Stimulated activated CD4-positive, alpha-beta T cell treated with anti-CD3 and anti-CD28 coated beads, Interleukin-12 subunit alpha, Interleukin-12 subunit beta, amount 100 ng/mL, for 4 hours (primary cell): ENCODE data around the gene STOM.
"Not testable (repeated sequence)": the region's sequence is repeated elsewhere in the genome, so short reads cannot be mapped to it uniquely, and the experiment has no call there.

Experiments used
- DNase-seq: peaks from one replicate; pipeline ENCODE4 v3.0.0-alpha.2; 2020

STOM gene

DNA sequence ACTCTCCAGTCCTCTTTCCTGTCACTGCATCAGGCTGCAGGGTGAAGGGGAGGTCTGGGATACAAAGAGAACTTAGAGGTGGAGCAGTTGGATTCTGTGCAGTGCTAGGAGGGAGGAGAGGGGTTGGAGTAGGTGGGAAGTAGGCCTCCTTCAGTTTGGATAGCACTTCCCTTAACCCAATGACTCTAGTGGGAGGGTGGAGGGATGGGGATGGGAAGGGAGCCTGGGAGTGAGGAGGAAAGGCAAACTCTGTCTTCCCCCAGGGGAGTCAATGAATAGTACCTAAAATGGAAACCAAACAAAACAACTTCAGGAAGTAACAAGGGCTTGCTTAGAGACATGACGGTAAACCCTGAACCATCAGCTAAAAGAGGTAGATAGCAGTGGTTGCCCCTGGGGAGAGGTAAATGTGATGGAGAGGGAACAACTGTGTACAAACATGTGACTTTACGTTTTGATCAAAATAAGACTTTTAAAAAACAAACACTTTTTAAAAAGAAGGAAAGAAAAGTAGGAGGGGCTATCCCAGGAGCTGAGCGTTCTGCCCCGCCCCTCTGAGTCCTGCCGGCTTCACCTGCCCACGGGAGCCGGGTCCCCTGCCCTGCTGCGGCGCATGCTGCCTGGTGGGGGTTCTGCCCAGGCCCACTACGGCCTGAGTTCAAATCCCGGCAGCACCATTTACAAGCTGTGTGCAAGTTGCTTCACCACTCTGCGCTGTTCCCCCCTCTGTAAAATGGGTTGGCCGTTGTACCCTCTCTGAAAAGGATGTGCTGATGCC, 71.2 kb downstream of the STOM start:
- no peak for DNase-seq

DNA sequence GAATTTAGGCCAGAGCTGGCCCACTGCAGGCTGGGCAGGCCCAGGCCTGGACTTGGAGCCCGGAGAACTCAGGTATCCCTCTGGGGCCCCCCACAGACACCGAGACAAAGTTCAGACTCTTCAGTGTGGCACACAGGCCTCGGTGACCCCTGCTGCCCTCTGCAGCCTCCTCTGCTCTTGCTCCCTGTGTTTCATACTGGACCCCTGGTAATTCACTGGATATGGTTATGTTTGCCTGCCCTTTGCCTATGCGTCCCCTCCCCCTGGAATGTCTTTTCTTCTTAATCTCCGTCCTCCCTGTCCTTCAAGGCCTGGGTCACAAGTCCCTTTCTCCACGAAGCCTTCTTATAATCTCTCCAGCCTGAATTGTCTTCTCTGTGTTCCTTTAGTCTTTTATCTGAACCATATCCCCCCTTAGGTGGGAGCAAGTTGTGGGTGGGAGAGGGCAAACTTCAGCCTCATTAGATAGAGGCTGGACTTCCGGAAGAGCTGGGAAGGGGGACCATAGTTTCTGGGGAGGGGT, 72.0 kb downstream of the STOM start:
- no peak for DNase-seq

DNA sequence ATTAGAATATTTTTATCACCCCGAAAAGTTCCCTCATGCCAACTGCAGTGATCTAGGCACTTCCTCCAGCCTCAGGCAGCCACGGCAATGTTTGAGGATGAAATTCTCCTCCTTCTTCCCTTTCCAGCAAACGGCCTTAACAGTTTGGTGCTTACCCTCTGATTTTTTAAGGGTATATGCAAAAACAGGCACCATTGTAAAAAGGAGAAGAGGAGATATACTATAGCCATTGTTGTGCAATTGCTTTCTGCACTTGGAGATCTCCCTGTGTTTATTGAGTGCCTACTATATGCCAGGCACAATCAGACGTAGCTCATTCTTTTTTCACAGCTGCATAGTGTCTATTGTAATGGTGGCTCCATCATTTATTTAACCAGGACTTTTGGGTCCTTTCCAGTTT, 72.7 kb downstream of the STOM start:
- DNase-seq = no peak

DNA sequence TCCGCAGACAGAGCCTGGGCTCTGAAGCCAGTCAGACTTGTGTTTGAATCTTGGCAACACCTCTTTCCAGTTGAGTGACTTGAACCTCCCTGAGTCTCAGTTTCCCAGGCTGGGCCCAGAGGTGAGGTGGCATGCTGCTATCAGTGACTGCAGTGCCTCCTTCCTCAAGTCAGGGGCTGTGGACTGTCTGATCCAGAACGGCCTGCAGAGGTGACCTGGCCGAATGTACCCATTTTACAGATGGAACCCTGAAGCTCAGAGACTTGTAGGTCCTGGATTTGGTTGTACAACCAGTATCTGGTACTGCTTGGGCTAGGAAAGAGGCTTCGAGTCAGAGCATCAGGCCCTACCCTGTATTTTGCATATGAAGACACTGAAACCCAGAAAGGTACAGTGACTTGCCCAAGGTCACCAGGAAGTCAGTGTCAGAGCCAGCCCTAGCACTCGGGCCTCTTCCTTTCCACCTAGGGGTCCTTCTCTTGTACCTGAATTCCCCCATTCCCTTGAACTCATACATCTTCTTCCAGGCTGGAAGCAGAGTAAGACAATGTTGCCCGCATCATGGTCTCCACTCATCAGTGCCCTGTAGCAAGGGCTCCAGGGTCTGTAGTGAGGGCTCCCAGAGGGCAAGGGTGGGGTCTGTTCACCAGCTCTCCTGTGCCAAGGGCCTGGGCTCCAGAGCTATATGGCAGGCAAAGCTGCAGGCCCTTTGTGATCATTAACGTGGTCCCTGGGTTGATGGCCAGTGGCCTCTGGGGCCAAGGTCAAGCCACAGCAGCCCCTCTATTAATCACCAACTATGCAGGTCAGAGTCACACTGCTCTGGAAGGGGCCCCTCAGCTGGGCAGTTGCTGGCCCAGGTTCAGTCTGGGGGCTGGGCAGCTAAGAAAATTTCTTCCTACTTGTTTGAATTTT, 73.6 kb downstream of the STOM start:
- DNase-seq = no peak

DNA sequence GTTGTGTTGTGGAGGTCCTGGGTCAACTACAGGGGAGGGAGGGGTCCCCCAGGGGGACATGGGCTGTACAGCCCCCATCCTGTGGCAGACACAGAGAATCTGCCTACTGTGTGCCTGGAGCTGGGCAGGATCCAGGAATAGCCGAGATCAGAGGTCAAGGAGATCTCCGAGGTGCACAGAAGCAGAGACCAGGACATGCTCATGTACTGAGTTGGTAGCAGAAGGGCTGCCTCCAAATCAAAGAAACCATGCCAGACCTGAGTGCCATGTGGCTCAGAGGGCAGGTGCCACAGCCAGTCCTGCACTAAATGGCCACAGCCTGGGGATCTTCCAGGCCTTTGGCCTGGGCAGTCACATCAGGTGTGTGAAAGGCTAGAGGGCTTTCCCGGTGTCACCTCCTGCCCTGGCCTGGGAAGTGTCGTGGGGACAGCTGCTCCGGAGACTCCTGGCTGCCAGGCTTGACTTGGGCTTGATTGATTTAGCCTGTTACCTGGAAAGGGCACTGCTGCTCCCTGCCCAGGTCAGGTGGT, 74.3 kb downstream of the STOM start:
- DNase-seq = no peak

DNA sequence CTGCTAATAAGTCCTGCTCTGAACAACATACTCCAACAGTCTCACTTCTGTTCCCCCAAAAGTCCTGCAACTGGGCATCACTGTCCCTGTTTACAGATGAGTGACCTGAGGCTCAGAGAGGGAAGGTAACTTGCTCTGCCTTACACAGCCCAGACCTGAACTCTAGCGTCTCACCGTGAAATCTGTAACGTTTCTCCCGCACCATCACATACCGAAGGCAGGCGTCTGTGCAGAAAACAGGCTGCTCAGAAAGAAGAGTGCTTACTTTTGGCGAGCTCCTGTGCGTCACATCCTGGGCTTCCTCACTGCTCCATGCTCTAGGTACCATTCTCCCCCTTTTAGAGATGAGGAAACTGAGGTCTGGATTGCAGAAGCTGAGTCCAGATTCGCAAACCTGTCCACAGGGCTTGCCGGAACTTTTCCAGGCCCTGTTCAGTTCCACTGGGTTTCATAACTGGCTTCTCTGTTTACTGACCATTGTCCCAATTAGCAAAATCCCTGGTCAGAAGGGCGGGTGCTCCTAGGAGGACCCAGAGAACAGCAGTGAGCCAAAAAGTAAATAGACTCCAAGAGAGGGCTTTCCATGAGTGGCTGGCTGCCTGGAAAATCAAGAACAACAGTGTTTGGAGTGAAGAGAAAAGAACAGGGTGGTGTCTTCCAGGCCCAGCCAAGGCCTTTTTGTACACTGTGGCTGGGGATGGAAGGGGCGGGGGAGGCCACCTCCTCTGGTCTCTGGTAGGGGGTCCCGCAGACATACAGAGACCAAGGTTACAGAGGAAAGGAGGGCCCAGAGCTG, 75.0 kb downstream of the STOM start:
- DNase-seq = no peak

DNA sequence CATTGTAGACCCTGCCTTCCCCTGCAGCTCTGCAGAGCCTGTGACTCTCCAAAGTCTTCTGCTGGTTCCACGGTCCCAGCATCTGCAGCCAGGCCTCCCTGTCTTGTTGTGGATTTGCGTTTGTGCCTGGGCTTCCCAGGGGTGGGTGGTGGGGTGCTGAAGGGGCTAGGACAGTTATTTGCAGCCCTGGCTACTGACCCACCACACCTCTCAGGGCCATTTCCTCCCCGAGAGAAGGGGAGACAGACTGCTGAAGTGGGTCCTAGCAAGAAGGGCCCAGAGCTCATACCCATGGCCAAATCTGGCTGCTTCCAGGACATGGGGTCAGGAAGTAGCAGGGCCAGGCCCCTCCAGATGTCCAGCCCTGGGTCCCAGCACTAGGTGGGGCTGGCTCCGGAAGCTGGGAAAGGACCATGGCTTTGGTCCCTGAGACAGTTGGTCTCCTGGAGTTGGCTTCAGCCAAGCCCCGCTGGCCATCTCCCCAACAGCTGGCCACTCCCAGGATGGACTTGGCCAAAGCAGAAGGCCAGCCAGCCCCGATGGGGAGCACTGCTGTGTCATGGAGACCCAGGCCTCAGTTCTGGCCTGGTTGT, 75.8 kb downstream of the STOM start:
- DNase-seq = no peak

DNA sequence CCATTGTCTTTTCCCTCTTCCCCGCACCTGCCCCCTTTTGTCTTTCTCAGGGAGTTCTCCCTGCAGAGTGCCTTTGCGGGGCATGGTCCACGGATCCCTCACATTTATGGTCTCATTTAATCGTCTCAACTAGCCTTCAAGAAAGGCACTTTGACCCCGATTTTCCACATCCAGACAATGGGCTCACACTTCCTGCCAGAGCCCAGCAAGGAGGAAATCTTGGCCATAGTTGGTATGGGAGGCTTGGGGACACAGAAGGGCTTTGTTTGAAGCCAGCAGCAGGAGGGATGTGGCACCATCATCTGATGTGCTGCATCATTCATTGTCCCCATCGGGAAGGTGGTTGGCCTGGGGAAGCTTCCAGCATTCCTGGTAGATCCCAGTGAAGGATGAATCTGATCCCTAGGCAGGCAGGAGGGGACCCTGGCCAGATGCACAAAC, 77.2 kb downstream of the STOM start:
- DNase-seq = no peak

DNA sequence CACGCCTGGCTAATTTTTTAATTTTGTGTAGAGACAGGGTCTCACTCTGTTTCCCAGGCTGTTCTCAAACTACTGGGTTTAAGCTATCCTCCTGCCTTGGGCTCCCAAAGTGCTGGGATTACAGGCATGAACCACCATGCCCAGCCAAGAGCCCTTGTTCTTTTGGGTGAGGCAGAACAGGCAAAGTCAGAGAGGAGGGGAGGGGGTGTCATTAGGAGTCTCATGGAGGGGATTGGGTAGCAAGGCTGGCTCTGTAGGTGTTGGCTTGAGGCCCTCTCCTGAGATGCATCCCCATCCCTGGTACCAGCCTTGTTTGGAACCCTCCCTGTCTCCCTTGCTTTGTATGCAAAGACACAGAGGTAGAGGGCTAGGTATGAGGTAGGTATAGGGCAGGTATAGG, 78.0 kb downstream of the STOM start:
- no peak for DNase-seq

DNA sequence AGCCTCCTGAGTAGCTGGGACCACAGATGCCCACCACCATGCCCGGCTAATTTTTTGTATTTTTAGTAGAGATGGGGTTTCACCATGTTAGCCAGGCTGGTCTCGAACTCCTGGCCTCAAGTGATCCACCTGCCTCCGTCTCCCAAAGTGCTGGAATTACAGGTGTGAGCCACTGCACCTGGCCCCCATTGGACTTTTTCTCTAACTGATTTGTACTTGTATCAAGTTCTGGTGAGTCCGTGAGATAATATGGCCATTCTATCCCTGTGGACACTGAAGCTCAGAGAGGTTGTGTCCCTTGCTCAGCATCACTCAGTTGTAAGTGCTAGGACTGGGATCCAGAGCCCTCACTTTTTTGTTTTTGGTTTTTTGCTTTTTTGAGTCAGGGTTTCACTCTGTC, 78.5 kb downstream of the STOM start:
- DNase-seq = not testable (repeated sequence)

DNA sequence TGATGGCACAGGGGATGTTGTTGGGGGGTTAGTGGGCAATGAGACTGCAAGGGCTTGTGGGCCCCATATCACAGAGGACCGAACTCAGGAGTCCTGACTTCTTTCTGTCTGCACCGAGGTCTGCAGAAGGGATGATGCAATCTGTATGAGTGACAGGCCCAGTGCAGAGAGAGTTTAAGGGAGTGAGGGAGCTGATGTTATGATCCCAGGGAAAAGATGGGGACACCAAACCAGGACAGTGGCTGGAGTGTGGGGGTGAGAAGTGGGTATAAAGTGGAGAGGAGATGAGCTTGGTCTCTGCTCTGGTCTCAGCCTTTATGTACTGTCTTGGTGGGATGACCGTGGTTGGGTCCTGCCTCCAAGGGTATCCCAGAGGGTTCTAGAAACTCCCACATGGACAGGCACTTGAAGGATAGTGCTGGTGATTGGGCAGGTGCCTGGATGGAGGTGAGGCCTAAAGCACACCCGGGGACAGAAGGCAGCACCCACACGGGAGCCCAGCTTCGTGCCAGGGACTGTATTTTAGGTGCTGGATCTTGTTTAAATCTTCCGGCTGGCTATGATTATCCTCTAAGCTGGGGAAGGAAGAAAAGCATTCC, 80.2 kb downstream of the STOM start:
- DNase-seq = no peak

DNA sequence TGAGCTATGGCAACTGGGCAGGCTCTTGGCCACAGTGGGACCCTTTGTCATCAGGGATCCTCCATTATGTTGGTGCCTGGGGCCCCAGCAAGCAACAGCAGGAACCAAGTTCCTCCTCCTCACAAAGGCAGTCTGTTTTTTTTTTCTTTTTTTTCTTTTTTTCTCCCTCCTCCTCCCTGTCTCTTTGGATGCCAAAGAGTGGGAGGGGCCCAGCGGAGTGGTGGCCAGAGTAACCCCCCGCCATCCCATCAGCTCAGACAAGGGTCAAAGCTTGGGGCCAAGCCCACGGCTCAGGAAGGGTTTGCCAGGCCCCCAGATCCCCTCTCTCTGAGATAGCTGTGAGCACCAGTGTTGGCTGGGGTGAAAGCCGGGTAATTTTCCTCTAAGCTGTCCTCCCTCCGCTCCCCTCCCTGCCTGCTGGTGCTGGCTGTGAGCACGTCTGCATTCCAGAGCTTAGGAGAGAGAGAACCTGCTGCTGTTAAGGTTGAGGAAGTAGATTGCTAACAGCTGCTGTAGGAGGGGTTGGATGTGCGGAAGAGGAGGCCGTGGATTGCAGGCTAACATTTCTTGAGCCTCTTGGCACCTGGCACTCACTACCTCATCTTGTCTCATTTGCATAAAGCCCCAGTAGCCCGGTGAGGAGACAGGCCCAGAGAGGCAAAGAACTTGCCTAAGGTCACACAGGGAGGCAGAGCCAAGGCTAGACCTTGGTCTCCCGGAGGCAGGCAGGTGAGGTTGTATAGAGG, 80.9 kb downstream of the STOM start:
- no peak for DNase-seq
